Effector memory CD8-positive, alpha-beta T cell (primary cell): ENCODE data around the gene IGFBP1.

Experiments used
- ATAC-seq: fragments of 150-1000 bp; cut with Tn5 transposase; replicated peaks from 2 replicates; pipeline ENCODE4 v1.10.0; 2021; ENCODE audit warnings: mild to moderate bottlenecking, moderate library complexity
- DNase-seq, 3 experiments: peaks; one replicate each; pipeline ENCODE4 v3.0.0; 2021
- H3K27ac Mint-ChIP-seq, 2 donors: one replicate each; pipeline ENCODE4 v1.8.0; 2022; ENCODE audit warnings: mild to moderate bottlenecking in 2 of 2, mixed read lengths in 2 of 2, moderate library complexity in 2 of 2
- H3K27me3 Mint-ChIP-seq, 2 donors: one replicate each; pipeline ENCODE4 v1.8.0; 2022; ENCODE audit warnings: mixed read lengths in 2 of 2
- H3K36me3 Mint-ChIP-seq: one replicate; pipeline ENCODE4 v1.8.0; 2022; ENCODE audit warnings: mild to moderate bottlenecking, moderate library complexity, mixed read lengths; ENCODE audit not compliant: insufficient read depth
- H3K4me1 Mint-ChIP-seq, 2 donors: one replicate each; pipeline ENCODE4 v1.8.0; 2022; ENCODE audit warnings: low read depth in 2 of 2, mixed read lengths in 2 of 2
- H3K4me3 Mint-ChIP-seq, 2 donors: one replicate each; pipeline ENCODE4 v1.8.0; 2022; ENCODE audit warnings: mild to moderate bottlenecking in 2 of 2, mixed read lengths in 2 of 2, moderate library complexity in 2 of 2
- H3K9me3 Mint-ChIP-seq, 2 donors: one replicate each; pipeline ENCODE4 v1.8.0; 2022; ENCODE audit warnings: mixed read lengths in 2 of 2

IGFBP1 gene

GRCh38 chr7:45920502-45921380 is 32.5 kb downstream of the IGFBP1 start, which contains the start of gene IGFBP3:
IGFBP3 (minus strand) TSS chr7:45921272; CDS start chr7:45921140, 132 bp downstream.
- peaks cover 11 to 17% of the 10 kb centered on the region in 2 donors for H3K4me1 Mint-ChIP-seq
- no peak for DNase-seq
- H3K4me3 Mint-ChIP-seq, result peak within 1 kb of the TSS; percentile 72 to 81
- no peaks in the 10 kb centered on the region for H3K9me3 Mint-ChIP-seq
- no peak within 1 kb of the TSS for H3K27ac Mint-ChIP-seq
- peaks cover 35 to 72% of the 10 kb centered on the region in 2 donors for H3K27me3 Mint-ChIP-seq
- ATAC-seq, result peak; percentile 58
- H3K36me3 Mint-ChIP-seq, result peaks cover 9% of the 10 kb centered on the region

- H3K4me3 Mint-ChIP-seq, result peak overlapping the region; percentile 38 to 72
- DNase-seq, result no peak
- peaks cover 11 to 17% of the 10 kb centered on the region in 2 donors for H3K4me1 Mint-ChIP-seq
- H3K9me3 Mint-ChIP-seq, result no peaks in the 10 kb centered on the region
- H3K36me3 Mint-ChIP-seq, result peaks cover 7% of the 10 kb centered on the region
- no peak for ATAC-seq
- peaks cover 31 to 66% of the 10 kb centered on the region in 2 donors for H3K27me3 Mint-ChIP-seq
- no peak overlapping the region for H3K27ac Mint-ChIP-seq
Observed at GRCh38 chr7:45921381-45921698, 33.1 kb downstream of the IGFBP1 start.

GRCh38 chr7:45921699-45922519 is 33.6 kb downstream of the IGFBP1 start:
- Mint-ChIP-seq H3K27ac (peak overlapping the region; percentile 82 to 90), H3K4me3 (peak overlapping the region; percentile 66 to 72), H3K9me3 (no peaks in the 10 kb centered on the region), H3K27me3 (peaks cover 31 to 63% of the 10 kb centered on the region in 2 donors), H3K36me3 (peaks cover 6% of the 10 kb centered on the region), H3K4me1 (peaks cover 11 to 17% of the 10 kb centered on the region in 2 donors)
- ATAC-seq (no peak), DNase-seq (no peak)

- Mint-ChIP-seq H3K27me3 (peaks cover 31 to 54% of the 10 kb centered on the region in 2 donors), H3K4me1 (peaks cover 11 to 14% of the 10 kb centered on the region in 2 donors), H3K27ac (peak overlapping the region; percentile 82 to 90), H3K4me3 (peak overlapping the region; percentile 66 to 72), H3K9me3 (no peaks in the 10 kb centered on the region), H3K36me3 (peaks cover 6% of the 10 kb centered on the region)
- ATAC-seq, result peak; percentile 46
- no peak for DNase-seq
Observed at GRCh38 chr7:45922810-45923209, 34.5 kb downstream of the IGFBP1 start.

- DNase-seq (peak; percentile 22 to 38 (median 32)), ATAC-seq (no peak)
- Mint-ChIP-seq H3K4me1 (peaks cover 11 to 14% of the 10 kb centered on the region in 2 donors), H3K36me3 (peaks cover 6% of the 10 kb centered on the region), H3K27me3 (peaks cover 31 to 50% of the 10 kb centered on the region in 2 donors), H3K4me3 (peak overlapping the region; percentile 66 to 72), H3K27ac (peak overlapping the region; percentile 82 to 90), H3K9me3 (no peaks in the 10 kb centered on the region)
Observed at GRCh38 chr7:45923290-45923689, 35.0 kb downstream of the IGFBP1 start.

- no peaks in the 10 kb centered on the region for H3K9me3 Mint-ChIP-seq
- ATAC-seq (no peak), DNase-seq (no peak)
- H3K4me3 Mint-ChIP-seq, result no peak overlapping the region
- peaks cover 11 to 14% of the 10 kb centered on the region in 2 donors for H3K4me1 Mint-ChIP-seq
- peaks cover 6% of the 10 kb centered on the region for H3K36me3 Mint-ChIP-seq
- no peak overlapping the region for H3K27ac Mint-ChIP-seq
- peaks cover 31 to 47% of the 10 kb centered on the region in 2 donors for H3K27me3 Mint-ChIP-seq
Observed at GRCh38 chr7:45923818-45924217, 35.5 kb downstream of the IGFBP1 start.

- no peak for ATAC-seq
- Mint-ChIP-seq H3K27me3 (peaks cover 30 to 47% of the 10 kb centered on the region in 2 donors), H3K27ac (no peak overlapping the region), H3K36me3 (peaks cover 6% of the 10 kb centered on the region), H3K4me1 (peaks cover 11 to 14% of the 10 kb centered on the region in 2 donors), H3K4me3 (no peak overlapping the region), H3K9me3 (no peaks in the 10 kb centered on the region)
- DNase-seq, result no peak
Observed at GRCh38 chr7:45924283-45924682, 36.0 kb downstream of the IGFBP1 start.

GRCh38 chr7:45927721-45928120 is 39.4 kb downstream of the IGFBP1 start:
- H3K4me1 Mint-ChIP-seq, result peaks cover 7% of the 10 kb centered on the region in 2 donors
- no peak for ATAC-seq
- no peaks in the 10 kb centered on the region for H3K36me3 Mint-ChIP-seq
- H3K9me3 Mint-ChIP-seq, result no peaks in the 10 kb centered on the region
- peaks cover 8 to 20% of the 10 kb centered on the region in 2 donors for H3K27me3 Mint-ChIP-seq
- no peak overlapping the region for H3K27ac Mint-ChIP-seq
- no peak for DNase-seq
- H3K4me3 Mint-ChIP-seq, result peak overlapping the region in 1 of 2 donors; percentile 63

- no peaks in the 10 kb centered on the region for H3K36me3 Mint-ChIP-seq
- H3K27ac Mint-ChIP-seq, result no peak overlapping the region
- H3K27me3 Mint-ChIP-seq, result no peaks in the 10 kb centered on the region
- ATAC-seq, result no peak
- H3K4me1 Mint-ChIP-seq, result no peaks in the 10 kb centered on the region
- DNase-seq, result no peak
- no peaks in the 10 kb centered on the region for H3K9me3 Mint-ChIP-seq
- no peak overlapping the region for H3K4me3 Mint-ChIP-seq
Observed at GRCh38 chr7:45930967-45931366, 42.7 kb downstream of the IGFBP1 start.

- no peak for DNase-seq
- H3K4me1 Mint-ChIP-seq, result peaks cover 6% of the 10 kb centered on the region in 2 donors
- ATAC-seq, result no peak
- H3K27ac Mint-ChIP-seq, result no peak overlapping the region
- no peak overlapping the region for H3K4me3 Mint-ChIP-seq
- H3K27me3 Mint-ChIP-seq, result peaks cover 0 to 6% of the 10 kb centered on the region in 2 donors
- peaks cover 4 to 8% of the 10 kb centered on the region in 2 donors for H3K9me3 Mint-ChIP-seq
- H3K36me3 Mint-ChIP-seq, result no peaks in the 10 kb centered on the region
Observed at GRCh38 chr7:45937301-45937700, 49.0 kb downstream of the IGFBP1 start.

- Mint-ChIP-seq H3K27me3 (peaks cover 0 to 6% of the 10 kb centered on the region in 2 donors), H3K36me3 (no peaks in the 10 kb centered on the region), H3K27ac (no peak overlapping the region), H3K4me3 (no peak overlapping the region), H3K4me1 (peaks cover 6 to 8% of the 10 kb centered on the region in 2 donors), H3K9me3 (peaks cover 4 to 8% of the 10 kb centered on the region in 2 donors)
- no peak for DNase-seq
- no peak for ATAC-seq
Observed at GRCh38 chr7:45937862-45938261, 49.6 kb downstream of the IGFBP1 start.

GRCh38 chr7:45938626-45939302 is 50.5 kb downstream of the IGFBP1 start:
- Mint-ChIP-seq H3K27me3 (peaks cover 0 to 6% of the 10 kb centered on the region in 2 donors), H3K4me3 (no peak overlapping the region), H3K27ac (no peak overlapping the region), H3K4me1 (peaks cover 6 to 10% of the 10 kb centered on the region in 2 donors), H3K36me3 (no peaks in the 10 kb centered on the region), H3K9me3 (peaks cover 4 to 8% of the 10 kb centered on the region in 2 donors)
- DNase-seq (no peak), ATAC-seq (no peak)

GRCh38 chr7:45939574-45939973 is 51.3 kb downstream of the IGFBP1 start:
- no peak for DNase-seq
- no peak for ATAC-seq
- no peaks in the 10 kb centered on the region for H3K36me3 Mint-ChIP-seq
- peaks cover 6 to 10% of the 10 kb centered on the region in 2 donors for H3K4me1 Mint-ChIP-seq
- H3K27me3 Mint-ChIP-seq, result peaks cover 0 to 6% of the 10 kb centered on the region in 2 donors
- no peak overlapping the region for H3K27ac Mint-ChIP-seq
- peaks cover 4 to 8% of the 10 kb centered on the region in 2 donors for H3K9me3 Mint-ChIP-seq
- H3K4me3 Mint-ChIP-seq, result peak overlapping the region; percentile 12 to 20
